GM10248 (cell line): ENCODE measurements around the gene NAGA.

Experiments used
- CTCF ChIA-PET: fragments of 300-600 bp; sonication (Branson Sonifier 250); formaldehyde crosslinking; extraction: SDS; loops from one replicate; lab custom pipeline; 2021; ENCODE audit warnings: antibody characterized with exemption; lab: Yijun Ruan, JAX
- POLR2A ChIA-PET: fragments of 350-650 bp; sonication (Branson Sonifier 250); formaldehyde crosslinking; extraction: SDS; loops from one replicate; lab custom pipeline; 2020; ENCODE audit warnings: antibody characterized with exemption; lab: Yijun Ruan, JAX
- DNase-seq: peaks from one replicate; pipeline ENCODE4 v3.0.0; 2012; ENCODE audit errors: extremely low spot score
- CTCF ChIP-seq: IDR thresholded peaks from 2 replicates; pipeline ENCODE4 v1.5.1; 2012; ENCODE audit warnings: mild to moderate bottlenecking, low read depth; ENCODE audit errors: extremely low read depth, missing control alignments, control extremely low read depth

Gene NAGA

GRCh38 chr22:42041784-42042183 lies 28.8 kb downstream of the NAGA start:
- CTCF ChIA-PET = interaction anchor here (0.7 kb wide), 1 partner anchor 17 kb away, joined by 3 read pairs; no protein-coding TSS in a partner anchor
- POLR2A ChIA-PET = interaction anchor here (0.7 kb wide), 1 partner anchor 300 kb away, joined by 9 read pairs; no protein-coding TSS in a partner anchor
- TF ChIP-seq CTCF = no peak
- DNase-seq = no peak

GRCh38 chr22:42039271-42039670 lies 31.3 kb downstream of the NAGA start:
- no peak for TF ChIP-seq CTCF
- no peak for DNase-seq
- CTCF ChIA-PET = no interaction called here
- POLR2A ChIA-PET = no interaction called here

GRCh38 chr22:42035256-42035655 lies 35.4 kb downstream of the NAGA start:
- no peak for TF ChIP-seq CTCF
- ChIA-PET POLR2A (no interaction called here), CTCF (interaction anchor here (2.3 kb wide), 1 partner anchor 55 kb away, joined by 6 read pairs; the partner anchor contains the start of gene NDUFA6)
- no peak for DNase-seq

- ChIA-PET CTCF (interaction anchor here (0.9 to 2.3 kb wide), 6 partner anchors 11 to 68 kb away, joined by 3 to 6 read pairs (median 3); partner anchors contain the start of genes NDUFA6 and WBP2NL), POLR2A (interaction anchor here (1.0 kb wide), 1 partner anchor 233 kb away, joined by 3 read pairs; the partner anchor contains the start of gene CCDC134)
- no peak for TF ChIP-seq CTCF
- DNase-seq = no peak
Observed at GRCh38 chr22:42033263-42034181, 37.1 kb downstream of the NAGA start.

- TF ChIP-seq CTCF = no peak
- no peak for DNase-seq
- ChIA-PET CTCF (no interaction called here), POLR2A (no interaction called here)
Observed at GRCh38 chr22:42026705-42027104, 43.9 kb downstream of the NAGA start.

GRCh38 chr22:42025421-42025820 lies 45.2 kb downstream of the NAGA start:
- no peak for TF ChIP-seq CTCF
- no peak for DNase-seq
- ChIA-PET POLR2A (no interaction called here), CTCF (interaction anchor here (1.3 kb wide), 1 partner anchor 50 kb away, joined by 4 read pairs; no protein-coding TSS in a partner anchor)
